HEK293 (cell line): ENCODE results near the gene SLC43A3.

ENCODE experiments used
- BCL11B ChIP-seq: fragments of 450-650 bp; formaldehyde crosslinking; IDR thresholded peaks from 2 replicates; pipeline ENCODE4 v1.5.1; 2016; ENCODE audit warnings: low read depth, missing biosample characterization, missing genetic modification characterization
- CTCF ChIP-seq: fragments of 450-650 bp; formaldehyde crosslinking; IDR thresholded peaks from 2 replicates; pipeline ENCODE4 v1.5.1; 2016; ENCODE audit warnings: missing biosample characterization, missing genetic modification characterization
- MZF1 ChIP-seq: fragments of 450-650 bp; formaldehyde crosslinking; IDR thresholded peaks from 2 replicates; pipeline ENCODE4 v1.5.1; 2017; ENCODE audit warnings: missing biosample characterization, missing genetic modification characterization, borderline replicate concordance
- OVOL3 ChIP-seq: fragments of 450-650 bp; formaldehyde crosslinking; IDR thresholded peaks from 2 replicates; pipeline ENCODE4 v1.5.1; 2016; ENCODE audit warnings: missing biosample characterization, missing genetic modification characterization
- PATZ1 ChIP-seq: fragments of 450-650 bp; formaldehyde crosslinking; IDR thresholded peaks from 2 replicates; pipeline ENCODE4 v1.5.1; 2016; ENCODE audit warnings: missing biosample characterization, missing genetic modification characterization
- ZNF175 ChIP-seq: fragments of 450-650 bp; formaldehyde crosslinking; IDR thresholded peaks from 2 replicates; pipeline ENCODE4 v1.5.1; 2016; ENCODE audit warnings: missing biosample characterization, missing genetic modification characterization
- ZNF366 ChIP-seq: fragments of 450-650 bp; formaldehyde crosslinking; conservative IDR thresholded peaks from 2 replicates; pipeline ENCODE4 v1.5.1; 2016; ENCODE audit warnings: missing biosample characterization, missing genetic modification characterization
- ZNF654 ChIP-seq: fragments of 450-650 bp; formaldehyde crosslinking; IDR thresholded peaks from 2 replicates; pipeline ENCODE4 v1.5.1; 2016; ENCODE audit warnings: low read depth, missing biosample characterization, missing genetic modification characterization
- ZSCAN5A ChIP-seq: fragments of 450-650 bp; formaldehyde crosslinking; IDR thresholded peaks from 2 replicates; pipeline ENCODE4 v1.5.1; 2016; ENCODE audit warnings: missing biosample characterization, missing genetic modification characterization

- no peak for TF ChIP-seq ZSCAN5A
- TF ChIP-seq CTCF, result no peak
- no peak for TF ChIP-seq PATZ1 (tag by site-specific recombination)
- no peak for TF ChIP-seq ZNF175
- no peak for TF ChIP-seq OVOL3
- no peak for TF ChIP-seq ZNF654 (tag by site-specific recombination)
- TF ChIP-seq MZF1 (tag by site-specific recombination), result no peak
- TF ChIP-seq ZNF366 (tag by site-specific recombination), result no peak
- TF ChIP-seq BCL11B (tag by site-specific recombination), result no peak
These were observed 5.9 kb downstream of the SLC43A3 start for GRCh38 chr11:57421066-57421465.
